ENCODE data around the gene ACOT6.
"Not testable (repeated sequence)": the region's sequence is repeated elsewhere in the genome, so short reads cannot be mapped to it uniquely, and the experiment has no call there.

ACOT6 gene

DNA sequence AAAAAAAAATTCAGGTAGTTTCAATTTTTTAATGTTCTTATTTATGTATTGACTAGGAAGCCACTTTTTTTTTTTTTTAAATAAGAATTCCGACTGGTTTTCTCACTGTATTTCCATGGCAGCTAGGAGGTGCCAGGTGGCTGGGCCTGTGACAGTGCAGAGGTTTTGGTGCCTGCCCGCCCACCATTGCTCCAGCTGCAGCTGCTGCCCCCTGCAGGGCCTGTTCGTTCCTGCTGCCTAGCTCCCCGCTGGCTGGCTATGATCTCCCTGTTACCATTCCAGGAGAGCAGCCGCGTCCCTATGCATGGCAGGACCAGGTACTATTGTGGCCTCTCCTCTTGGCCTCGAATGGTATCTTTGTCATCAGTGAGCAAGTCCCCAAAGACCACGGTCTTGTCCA is 41.4 kb upstream of the ACOT6 start:
- H3K4me3 ChIP-seq (ENCODE audit: low read length) = not testable (repeated sequence)
- TF ChIP-seq, protein P1, sequence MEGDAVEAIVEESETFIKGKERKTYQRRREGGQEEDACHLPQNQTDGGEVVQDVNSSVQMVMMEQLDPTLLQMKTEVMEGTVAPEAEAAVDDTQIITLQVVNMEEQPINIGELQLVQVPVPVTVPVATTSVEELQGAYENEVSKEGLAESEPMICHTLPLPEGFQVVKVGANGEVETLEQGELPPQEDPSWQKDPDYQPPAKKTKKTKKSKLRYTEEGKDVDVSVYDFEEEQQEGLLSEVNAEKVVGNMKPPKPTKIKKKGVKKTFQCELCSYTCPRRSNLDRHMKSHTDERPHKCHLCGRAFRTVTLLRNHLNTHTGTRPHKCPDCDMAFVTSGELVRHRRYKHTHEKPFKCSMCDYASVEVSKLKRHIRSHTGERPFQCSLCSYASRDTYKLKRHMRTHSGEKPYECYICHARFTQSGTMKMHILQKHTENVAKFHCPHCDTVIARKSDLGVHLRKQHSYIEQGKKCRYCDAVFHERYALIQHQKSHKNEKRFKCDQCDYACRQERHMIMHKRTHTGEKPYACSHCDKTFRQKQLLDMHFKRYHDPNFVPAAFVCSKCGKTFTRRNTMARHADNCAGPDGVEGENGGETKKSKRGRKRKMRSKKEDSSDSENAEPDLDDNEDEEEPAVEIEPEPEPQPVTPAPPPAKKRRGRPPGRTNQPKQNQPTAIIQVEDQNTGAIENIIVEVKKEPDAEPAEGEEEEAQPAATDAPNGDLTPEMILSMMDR (conservative IDR thresholded peaks at IDR 0.05; ENCODE audit: low read length) = peak; percentile 53
- peak; percentile 32 for DNase-seq (ENCODE audit: low read depth)

DNA sequence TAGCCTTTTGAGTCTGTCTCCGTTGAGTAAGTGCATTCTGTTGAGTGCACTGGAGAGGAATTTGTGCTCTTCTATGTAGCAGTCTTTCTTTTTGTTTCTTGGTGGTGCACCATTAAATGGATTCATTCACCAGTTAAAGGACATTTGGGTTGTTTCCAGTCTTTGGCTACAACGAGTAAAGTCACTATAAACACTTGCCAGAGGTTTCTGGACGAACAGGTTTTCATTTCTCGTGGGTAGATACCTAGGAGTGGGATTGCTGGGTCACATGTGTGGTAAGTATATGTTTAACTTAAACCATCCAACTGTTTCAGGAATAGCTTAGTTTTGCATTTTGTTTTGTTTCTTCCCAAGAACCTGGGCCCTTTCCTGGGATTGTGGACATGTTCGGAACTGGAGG is 39.3 kb upstream of the ACOT6 start:
- DNase-seq (ENCODE audit: low read depth); H3K4me3 ChIP-seq (ENCODE audit: low read length): not testable (repeated sequence)

DNA sequence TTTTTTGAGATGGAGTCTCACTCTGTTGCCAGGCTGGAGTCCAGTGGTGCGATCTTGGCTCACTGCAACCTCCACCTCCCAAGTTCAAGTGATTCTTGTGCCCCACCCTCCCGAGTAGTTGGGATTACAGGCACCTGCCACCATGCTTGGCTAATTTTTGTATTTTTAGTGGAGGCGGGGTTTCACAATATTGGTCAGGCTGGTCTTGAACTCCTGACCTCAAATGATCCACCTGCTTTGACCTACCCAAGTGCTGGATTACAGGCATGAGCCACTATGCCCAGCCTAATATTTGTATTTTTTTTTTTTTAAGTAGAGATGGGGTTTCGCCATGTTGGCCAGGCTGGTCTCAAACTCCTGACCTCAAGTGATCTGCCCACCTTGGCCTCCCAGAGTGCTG is 38.6 kb upstream of the ACOT6 start:
- H3K4me3 ChIP-seq (ENCODE audit: low read length); DNase-seq (ENCODE audit: low read depth): not testable (repeated sequence)

DNA sequence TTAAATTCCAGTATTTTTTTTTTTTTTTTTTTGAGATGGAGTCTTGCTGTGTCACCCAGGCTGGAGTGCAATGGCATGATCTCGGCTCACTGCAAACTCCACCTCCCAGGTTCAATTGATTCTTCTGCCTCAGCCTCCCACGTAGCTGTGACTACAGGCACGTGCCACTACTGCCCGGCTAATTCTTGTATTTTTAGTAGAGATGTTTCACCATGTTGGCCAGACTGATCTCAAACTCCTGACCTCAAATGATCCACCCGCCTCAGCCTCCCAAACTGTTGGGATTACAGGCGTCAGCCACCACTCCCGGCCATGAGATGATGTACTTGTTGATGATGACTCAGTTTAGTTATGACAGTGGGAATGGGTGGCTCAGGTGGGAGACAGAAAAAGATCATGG is 38.1 kb upstream of the ACOT6 start:
- DNase-seq (ENCODE audit: low read depth); H3K4me3 ChIP-seq (ENCODE audit: low read length): not testable (repeated sequence)

DNA sequence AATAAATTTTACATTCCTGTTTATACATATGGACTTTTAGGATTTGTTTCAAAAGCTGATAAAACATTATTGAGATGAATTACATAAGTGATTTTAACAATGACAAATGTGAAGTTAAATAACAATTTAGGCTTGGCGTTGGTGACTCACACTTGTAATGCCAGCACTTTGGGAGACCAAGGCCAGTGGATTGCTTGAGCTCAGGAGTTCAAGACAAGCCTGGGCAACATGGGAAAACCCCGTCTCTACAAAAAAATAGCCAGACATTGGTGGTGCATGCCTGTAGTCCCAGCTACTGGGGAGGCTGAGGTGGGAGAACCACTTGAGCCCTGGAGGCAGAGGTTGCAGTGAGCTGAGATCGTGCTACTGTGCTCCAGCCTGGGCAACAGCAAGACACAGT is 35.9 kb upstream of the ACOT6 start:
- DNase-seq (ENCODE audit: low read depth) = no peak
- TF ChIP-seq, protein P1 (conservative IDR thresholded peaks at IDR 0.05; ENCODE audit: low read length) = no peak
- no peak overlapping the region for H3K4me3 ChIP-seq (ENCODE audit: low read length)

DNA sequence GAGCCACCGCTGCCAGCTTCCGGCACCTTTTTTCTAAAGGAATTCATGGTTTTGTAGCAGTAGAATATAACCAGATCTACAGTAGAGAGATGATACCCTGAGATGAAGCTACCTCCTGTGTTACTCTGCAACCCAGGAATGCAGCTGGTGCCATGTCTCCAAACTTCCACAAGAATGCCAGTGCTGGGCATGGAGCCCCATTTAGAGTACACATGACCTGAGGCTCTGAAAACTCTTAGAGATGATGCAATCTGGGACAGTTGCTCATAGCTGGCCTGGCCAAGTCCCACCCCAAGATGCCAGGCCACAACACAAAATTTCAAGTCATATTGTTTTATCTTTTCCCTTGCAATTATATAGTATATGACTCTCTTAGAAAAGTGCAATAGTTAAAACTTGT is 35.1 kb upstream of the ACOT6 start:
- H3K4me3 ChIP-seq (ENCODE audit: low read length); DNase-seq (ENCODE audit: low read depth): not testable (repeated sequence)

DNA sequence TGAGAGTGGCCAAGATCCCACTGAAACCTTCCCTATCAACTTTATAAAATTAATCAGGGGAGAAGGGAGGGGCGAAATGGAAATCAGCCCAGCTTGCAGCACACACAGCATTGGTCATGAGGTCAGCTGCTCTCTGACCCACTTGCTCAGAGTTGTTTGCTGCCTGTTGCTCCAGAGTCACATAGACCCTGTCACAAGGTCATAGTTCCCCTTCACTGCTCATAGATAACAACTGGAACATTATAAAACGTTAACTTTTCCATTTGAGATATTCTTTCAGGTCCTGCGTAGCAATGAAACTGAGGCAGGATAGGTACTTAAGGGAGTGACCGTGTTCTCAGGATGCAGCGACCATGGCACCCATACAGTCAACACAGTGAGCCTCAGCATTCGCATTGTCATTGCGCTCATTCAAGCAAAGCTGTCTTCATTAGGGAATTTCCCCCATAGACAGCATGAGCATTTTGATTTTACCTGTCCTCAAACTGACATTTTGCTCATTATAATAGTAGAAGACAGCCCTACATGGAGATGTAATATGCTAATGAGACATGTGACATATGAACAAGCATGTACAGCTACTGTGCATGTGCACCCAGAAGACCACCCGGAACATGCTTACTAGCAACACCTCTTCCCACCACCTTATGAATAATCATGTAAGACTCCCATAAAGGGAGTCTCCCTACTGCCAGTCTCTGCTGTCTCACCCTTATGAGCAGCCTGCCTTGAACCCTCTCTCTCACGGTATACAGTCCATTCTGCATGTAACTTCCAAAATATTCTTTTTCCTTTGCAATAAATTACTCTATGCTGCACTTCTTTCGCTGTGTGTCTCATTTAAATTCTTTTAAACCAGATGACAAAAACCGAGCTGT is 30.0 kb upstream of the ACOT6 start:
- not testable (repeated sequence) for DNase-seq (ENCODE audit: low read depth); H3K4me3 ChIP-seq (ENCODE audit: low read length)

DNA sequence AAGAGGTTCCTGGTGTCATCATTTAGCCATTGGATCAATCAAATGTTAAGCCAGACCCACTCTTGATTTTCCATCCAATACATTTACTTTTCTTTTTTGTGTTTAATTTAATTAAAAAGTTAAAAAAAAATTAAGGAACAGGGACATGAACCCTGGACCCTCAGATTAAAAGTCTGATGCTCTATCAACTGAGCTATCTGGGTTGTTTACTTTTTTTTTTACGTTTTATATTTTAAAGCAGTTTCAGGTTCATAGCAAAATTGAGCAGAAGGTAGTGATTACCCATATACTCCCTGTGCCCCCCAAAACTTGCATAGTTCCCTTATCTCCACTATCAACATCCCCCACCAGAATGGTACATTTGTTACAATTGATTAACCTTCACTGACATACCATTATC is 23.6 kb upstream of the ACOT6 start:
- no peak overlapping the region for H3K4me3 ChIP-seq (ENCODE audit: low read length)
- TF ChIP-seq, protein P1 (conservative IDR thresholded peaks at IDR 0.05; ENCODE audit: low read length) = no peak
- DNase-seq (ENCODE audit: low read depth) = no peak

DNA sequence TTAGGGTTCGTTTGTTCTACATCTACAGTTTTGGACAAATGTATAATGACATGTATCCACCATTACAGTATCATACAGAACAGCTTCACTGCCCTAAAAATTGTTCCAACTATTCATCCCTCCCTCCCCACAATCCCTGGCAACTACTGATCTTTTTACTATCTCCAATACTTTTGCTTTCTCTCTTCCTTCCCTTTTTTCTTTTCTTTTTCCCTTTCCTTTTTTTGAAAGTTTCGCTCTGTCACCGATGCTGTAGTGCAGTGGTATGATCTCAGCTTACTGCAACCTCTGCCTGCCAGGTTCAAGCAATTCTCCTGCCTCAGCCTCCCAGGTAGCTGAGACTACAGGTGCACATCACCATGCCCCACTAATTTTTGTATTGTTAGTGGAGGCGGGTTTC is 23.2 kb upstream of the ACOT6 start:
- no peak for DNase-seq (ENCODE audit: low read depth)
- TF ChIP-seq, protein P1 (conservative IDR thresholded peaks at IDR 0.05; ENCODE audit: low read length) = no peak
- H3K4me3 ChIP-seq (ENCODE audit: low read length) = no peak overlapping the region

DNA sequence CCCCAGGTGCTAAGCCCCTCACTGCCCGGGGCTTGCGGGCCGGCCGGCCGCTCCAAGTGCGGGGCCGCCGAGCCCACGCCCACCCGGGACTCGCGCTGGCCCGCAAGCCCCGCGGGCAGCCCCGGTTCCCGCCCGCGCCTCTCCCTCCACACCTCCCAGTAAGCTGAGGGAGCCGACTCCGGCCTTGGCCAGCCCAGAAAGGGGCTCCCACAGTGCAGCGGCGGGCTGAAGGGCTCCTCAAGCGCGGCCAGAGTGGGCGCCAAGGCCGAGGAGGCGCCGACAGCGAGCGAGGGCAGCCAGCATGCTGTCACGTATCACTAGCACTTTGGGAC is 21.7 kb upstream of the ACOT6 start:
- not testable (repeated sequence) for DNase-seq (ENCODE audit: low read depth); H3K4me3 ChIP-seq (ENCODE audit: low read length)

Measured in AG10803 (cell line).